B cell (primary cell): Measurements from ENCODE around the gene ANTXRL. TPM values are rescaled to one million over a fixed set of nuclear protein-coding genes. Genes with fewer than 3 reads are reported as not detected.

Experiments
- ATAC-seq: fragments of 200-7000 bp; cut with Tn5 transposase; one replicate; pipeline ENCODE4 v1.10.0; 2021; ENCODE audit warnings: low read depth, mild to moderate bottlenecking, moderate number of reproducible peaks, moderate library complexity
- CTCF ChIA-PET: fragments of 350-600 bp; sonication (Branson Sonifier 250); formaldehyde crosslinking; loops from one replicate; lab custom pipeline; 2021; ENCODE audit warnings: antibody characterized with exemption, inconsistent platforms; lab: Charles Lee
- POLR2A ChIA-PET: fragments of 350-600 bp; sonication (Branson Sonifier 250); formaldehyde crosslinking; loops from one replicate; lab custom pipeline; 2021; ENCODE audit warnings: antibody characterized with exemption; lab: Charles Lee
- DNase-seq: peaks from one replicate; pipeline ENCODE4 v3.0.0; 2013
- H2AFZ ChIP-seq: 2 replicates; pipeline ENCODE4 v1.6.1; 2012; ENCODE audit warnings: mild to moderate bottlenecking, low read depth, low read length; ENCODE audit not compliant: insufficient read depth, poor library complexity, severe bottlenecking
- H3K27ac ChIP-seq, 2 donors: 1 replicate in 1 of 2; 2 replicates in 1 of 2; pipeline ENCODE4 v1.5.1; 2012 to 2013; ENCODE audit warnings: low read length in 2 of 2, mild to moderate bottlenecking in 2 of 2, moderate library complexity in 1 of 2
- H3K27me3 ChIP-seq, 4 experiments: fragments of 200-600 bp in 1 of 4; sonication (generic) in 1 of 4; replicated peaks in 1 of 4; 1 replicate in 2 of 4; 2 replicates in 2 of 4; pipeline versions ENCODE4 v1.6.1 to v1.7.0; 2013 to 2016; ENCODE audit warnings: low read length in 3 of 4, mild to moderate bottlenecking in 2 of 4, mixed read lengths in 1 of 4, moderate library complexity in 1 of 4; ENCODE audit not compliant: insufficient read depth in 4 of 4, control insufficient read depth in 3 of 4; ENCODE audit errors: control extremely low read depth in 1 of 4
- H3K36me3 ChIP-seq, 2 experiments: replicated peaks in 1 of 2; 1 replicate in 1 of 2; 2 replicates in 1 of 2; pipeline versions ENCODE4 v1.6.1 to v1.7.1; 2013; ENCODE audit warnings: low read length in 1 of 2; ENCODE audit not compliant: insufficient read depth in 2 of 2, control insufficient read depth in 1 of 2; ENCODE audit errors: control extremely low read depth in 1 of 2, extremely low read depth in 1 of 2
- H3K4me1 ChIP-seq, 2 donors: fragments of 200-600 bp in 1 of 2; sonication (generic) in 1 of 2; 1 replicate in 1 of 2; 2 replicates in 1 of 2; pipeline versions ENCODE4 v1.5.1 to v1.6.1; 2013 to 2017; ENCODE audit warnings: low read length in 2 of 2; ENCODE audit not compliant: control insufficient read depth in 2 of 2, insufficient read depth in 2 of 2
- H3K4me2 ChIP-seq: replicated peaks from 2 replicates; pipeline ENCODE3; 2012; ENCODE audit warnings: mild to moderate bottlenecking, low read depth, low read length; ENCODE audit not compliant: poor library complexity, severe bottlenecking
- H3K4me3 ChIP-seq, 5 experiments: fragments of 200-600 bp in 1 of 5; sonication (generic) in 1 of 5; 1 replicate in 3 of 5; 2 replicates in 2 of 5; pipeline versions ENCODE4 v1.5.1 to v1.7.0; 2011 to 2016; ENCODE audit warnings: low read length in 4 of 5, mild to moderate bottlenecking in 4 of 5, low read depth in 2 of 5, control low read depth in 1 of 5, moderate library complexity in 1 of 5; ENCODE audit not compliant: insufficient read depth in 1 of 5; ENCODE audit errors: control extremely low read depth in 1 of 5, extremely low read depth in 1 of 5
- H3K79me2 ChIP-seq: fragments of 200-600 bp; sonication (generic); one replicate; pipeline ENCODE4 v1.6.0; 2016; ENCODE audit warnings: low read length; ENCODE audit not compliant: control insufficient read depth, insufficient read depth
- H3K9ac ChIP-seq: fragments of 200-600 bp; sonication (generic); 2 replicates; pipeline ENCODE4 v1.6.1; 2017; ENCODE audit warnings: mild to moderate bottlenecking, low read length, moderate library complexity
- H3K9me3 ChIP-seq, 3 donors: one replicate each; pipeline versions ENCODE4 v1.6.1 to v1.7.1; 2013; ENCODE audit warnings: low read length in 2 of 3; ENCODE audit not compliant: control insufficient read depth in 2 of 3, insufficient read depth in 1 of 3; ENCODE audit errors: control extremely low read depth in 1 of 3
- H4K20me1 ChIP-seq: 2 replicates; pipeline ENCODE4 v1.6.0; 2012; ENCODE audit warnings: mild to moderate bottlenecking, low read length; ENCODE audit not compliant: insufficient read depth, control insufficient read depth, poor library complexity, severe bottlenecking
- H3K27ac Mint-ChIP-seq: one replicate; pipeline ENCODE4 v1.8.0; 2021; ENCODE audit warnings: mixed read lengths
- H3K27me3 Mint-ChIP-seq: one replicate; pipeline ENCODE4 v1.8.0; 2021; ENCODE audit warnings: mixed read lengths
- H3K4me1 Mint-ChIP-seq: one replicate; pipeline ENCODE4 v1.8.0; 2021; ENCODE audit warnings: mixed read lengths
- H3K4me3 Mint-ChIP-seq: one replicate; pipeline ENCODE4 v1.8.0; 2021; ENCODE audit warnings: mixed read lengths
- H3K9me3 Mint-ChIP-seq: one replicate; pipeline ENCODE4 v1.8.0; 2022; ENCODE audit warnings: mixed read lengths; ENCODE audit not compliant: insufficient read depth
- CTCF ChIP-seq: fragments of 200-600 bp; IDR thresholded peaks from one replicate; pipeline ENCODE4 v1.8.0; 2022; ENCODE audit warnings: antibody characterized with exemption, mild to moderate bottlenecking
- EZH2 ChIP-seq: IDR thresholded peaks from 2 replicates; pipeline ENCODE4 v1.6.1; 2012; ENCODE audit warnings: borderline replicate concordance, low read depth, mild to moderate bottlenecking, moderate library complexity, low read length; ENCODE audit not compliant: insufficient read depth, poor library complexity, severe bottlenecking
- WGBS: methylation state at CpG from one replicate; pipeline ENCODE4 v1.1.5; 2013; ENCODE audit warnings: missing lambda C conversion rate; ENCODE audit not compliant: insufficient coverage; 5-methylcytosine and 5-hydroxymethylcytosine counted together
- intact Hi-C: fragments of 100-400 bp; cut with micrococcal nuclease; formaldehyde crosslinking; loops from one replicate; pipeline ENCODE4 v1.10.0; 2022
- polyA plus RNA-seq: library from polyadenylated mRNA; depleted of rRNA; stranded (reverse); fragments of >200 nt; gene quantifications from 2 replicates; pipeline ENCODE4 v1.2.3, GENCODE V29; 2012
- total RNA-seq, 2 donors: library from RNA; stranded (reverse); fragments of 120-200 nt in 1 of 2; gene quantifications; 1 replicate in 1 of 2; 2 replicates in 1 of 2; pipeline versions ENCODE4 v1.2.3 to v1.2.4, GENCODE V29; 2013 to 2022

Gene ANTXRL
- total and polyA plus RNA-seq, 2 donors (not counting 1 experiment from before 2014, with no cell fraction given): not detected

- no peak overlapping the region for H3K27ac ChIP-seq
- H3K9ac ChIP-seq: no peak overlapping the region
- Mint-ChIP-seq H3K4me3 (no peak overlapping the region), H3K4me1 (no peaks in the 10 kb centered on the region), H3K9me3 (no peaks in the 10 kb centered on the region), H3K27ac (no peak overlapping the region), H3K27me3 (peaks cover 4% of the 10 kb centered on the region)
- peaks cover 0 to 3% (median 0%) of the 10 kb centered on the region in 4 experiments for H3K27me3 ChIP-seq
- 87% methylated on average over 8 of the region's 9 CpGs for WGBS
- H3K4me1 ChIP-seq: no peaks in the 10 kb centered on the region
- no peak overlapping the region for H3K4me2 ChIP-seq
- ATAC-seq (no peak), DNase-seq (no peak)
- no peaks in the 10 kb centered on the region for H3K9me3 ChIP-seq
- no peaks in the 10 kb centered on the region for H3K36me3 ChIP-seq
- TF ChIP-seq EZH2 (no peak), CTCF (no peak)
- H3K4me3 ChIP-seq: no peak overlapping the region
- intact Hi-C loops: no loop called here
- H3K79me2 ChIP-seq: no peaks in the 10 kb centered on the region
- POLR2A ChIA-PET: no interaction called here
- no peak overlapping the region for H2AFZ ChIP-seq
- no peaks in the 10 kb centered on the region for H4K20me1 ChIP-seq
- CTCF ChIA-PET: interaction anchor here (1.0 kb wide), 1 partner anchor 16 kb away, joined by 3 read pairs; no protein-coding TSS in a partner anchor
These were observed 22.8 kb downstream of the ANTXRL start for GRCh38 chr10:46309511-46310142.

GRCh38 chr10:46310143-46310514 lies 23.3 kb downstream of the ANTXRL start:
- H3K9ac ChIP-seq: no peak overlapping the region
- intact Hi-C loops: no loop called here
- no peaks in the 10 kb centered on the region for H4K20me1 ChIP-seq
- H3K36me3 ChIP-seq: no peaks in the 10 kb centered on the region
- Mint-ChIP-seq H3K27me3 (peaks cover 4% of the 10 kb centered on the region), H3K27ac (no peak overlapping the region), H3K9me3 (no peaks in the 10 kb centered on the region), H3K4me3 (no peak overlapping the region), H3K4me1 (no peaks in the 10 kb centered on the region)
- 98% methylated on average over 4 of the region's 4 CpGs for WGBS
- ChIA-PET POLR2A (no interaction called here), CTCF (no interaction called here)
- TF ChIP-seq CTCF (no peak), EZH2 (no peak)
- ATAC-seq (no peak), DNase-seq (no peak)
- H3K4me2 ChIP-seq: no peak overlapping the region
- H3K9me3 ChIP-seq: no peaks in the 10 kb centered on the region
- H3K79me2 ChIP-seq: no peaks in the 10 kb centered on the region
- no peak overlapping the region for H3K4me3 ChIP-seq
- peaks cover 0 to 3% (median 0%) of the 10 kb centered on the region in 4 experiments for H3K27me3 ChIP-seq
- no peaks in the 10 kb centered on the region for H3K4me1 ChIP-seq
- no peak overlapping the region for H3K27ac ChIP-seq
- H2AFZ ChIP-seq: no peak overlapping the region
